Measurements from ENCODE around the gene MGRN1. TPM values are rescaled to one million over a fixed set of nuclear protein-coding genes. Genes with fewer than 3 reads are reported as not detected.

Gene MGRN1
- total RNA-seq, 6 experiments from 2014 or later = 65.8 to 81.6 (median 69.1) TPM

DNA sequence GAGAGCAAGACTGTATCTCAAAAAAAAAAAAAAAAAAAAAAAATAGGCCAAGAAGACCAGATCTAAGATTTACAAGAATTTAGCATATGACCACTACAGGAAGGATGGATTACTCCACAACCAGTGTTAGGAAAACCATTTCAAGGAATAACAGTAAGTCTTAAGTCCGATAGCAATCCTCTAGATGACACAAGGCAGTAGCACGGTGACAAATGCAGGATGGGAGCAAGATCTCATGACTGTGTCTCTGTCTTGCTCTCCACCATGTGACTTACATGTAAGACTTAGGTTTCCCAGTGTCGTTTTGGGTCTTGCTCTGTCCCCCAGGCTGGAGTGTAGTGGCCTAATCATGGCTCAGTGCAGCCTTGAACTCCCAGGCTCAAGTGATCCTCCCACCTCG, 40.7 kb upstream of the MGRN1 start:
- DNase-seq = no peak
- Mint-ChIP-seq H3K9me3 (peaks cover 11% of the 10 kb centered on the region), H3K4me3 (no peak overlapping the region), H3K4me1 (ENCODE audit: low read depth) (no peaks in the 10 kb centered on the region), H3K36me3 (ENCODE audit: low read depth) (peaks cover 4% of the 10 kb centered on the region; the same call in 1 of the 2 replicates), H3K27ac (no peak overlapping the region), H3K27me3 (ENCODE audit: insufficient read depth) (peaks cover 26% of the 10 kb centered on the region)
- TF ChIP-seq, protein P1, sequence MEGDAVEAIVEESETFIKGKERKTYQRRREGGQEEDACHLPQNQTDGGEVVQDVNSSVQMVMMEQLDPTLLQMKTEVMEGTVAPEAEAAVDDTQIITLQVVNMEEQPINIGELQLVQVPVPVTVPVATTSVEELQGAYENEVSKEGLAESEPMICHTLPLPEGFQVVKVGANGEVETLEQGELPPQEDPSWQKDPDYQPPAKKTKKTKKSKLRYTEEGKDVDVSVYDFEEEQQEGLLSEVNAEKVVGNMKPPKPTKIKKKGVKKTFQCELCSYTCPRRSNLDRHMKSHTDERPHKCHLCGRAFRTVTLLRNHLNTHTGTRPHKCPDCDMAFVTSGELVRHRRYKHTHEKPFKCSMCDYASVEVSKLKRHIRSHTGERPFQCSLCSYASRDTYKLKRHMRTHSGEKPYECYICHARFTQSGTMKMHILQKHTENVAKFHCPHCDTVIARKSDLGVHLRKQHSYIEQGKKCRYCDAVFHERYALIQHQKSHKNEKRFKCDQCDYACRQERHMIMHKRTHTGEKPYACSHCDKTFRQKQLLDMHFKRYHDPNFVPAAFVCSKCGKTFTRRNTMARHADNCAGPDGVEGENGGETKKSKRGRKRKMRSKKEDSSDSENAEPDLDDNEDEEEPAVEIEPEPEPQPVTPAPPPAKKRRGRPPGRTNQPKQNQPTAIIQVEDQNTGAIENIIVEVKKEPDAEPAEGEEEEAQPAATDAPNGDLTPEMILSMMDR (IDR thresholded peaks at IDR 0.05) = no peak

DNA sequence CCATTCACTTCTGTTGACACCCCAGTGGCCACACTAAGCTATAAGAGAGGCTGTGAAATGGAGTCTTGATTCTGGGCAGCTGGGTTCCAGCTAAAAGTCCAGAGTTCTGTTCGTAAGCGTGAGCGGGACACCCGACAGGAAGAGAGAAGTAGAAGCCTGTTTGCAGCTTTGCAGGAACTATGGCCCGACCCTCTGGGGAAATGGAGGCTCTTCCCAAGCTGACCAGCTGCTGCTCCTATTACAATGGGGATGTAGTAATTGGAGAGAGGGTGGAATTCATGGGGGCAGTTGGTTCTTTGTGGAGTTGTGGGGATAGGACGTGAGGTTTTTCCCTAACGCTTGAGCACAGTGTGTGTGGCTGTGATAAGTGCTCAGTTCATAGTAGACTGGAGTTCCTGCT, 38.3 kb upstream of the MGRN1 start:
- no peak for DNase-seq
- no peaks in the 10 kb centered on the region for H3K4me1 Mint-ChIP-seq (ENCODE audit: low read depth)
- no peak overlapping the region for H3K4me3 Mint-ChIP-seq
- no peak overlapping the region for H3K27ac Mint-ChIP-seq
- H3K36me3 Mint-ChIP-seq (ENCODE audit: low read depth) = peaks cover 5% of the 10 kb centered on the region; the same call in 1 of the 2 replicates
- H3K9me3 Mint-ChIP-seq = peaks cover 11% of the 10 kb centered on the region
- H3K27me3 Mint-ChIP-seq (ENCODE audit: insufficient read depth) = peaks cover 32% of the 10 kb centered on the region
- TF ChIP-seq, protein P1 (IDR thresholded peaks at IDR 0.05) = no peak

DNA sequence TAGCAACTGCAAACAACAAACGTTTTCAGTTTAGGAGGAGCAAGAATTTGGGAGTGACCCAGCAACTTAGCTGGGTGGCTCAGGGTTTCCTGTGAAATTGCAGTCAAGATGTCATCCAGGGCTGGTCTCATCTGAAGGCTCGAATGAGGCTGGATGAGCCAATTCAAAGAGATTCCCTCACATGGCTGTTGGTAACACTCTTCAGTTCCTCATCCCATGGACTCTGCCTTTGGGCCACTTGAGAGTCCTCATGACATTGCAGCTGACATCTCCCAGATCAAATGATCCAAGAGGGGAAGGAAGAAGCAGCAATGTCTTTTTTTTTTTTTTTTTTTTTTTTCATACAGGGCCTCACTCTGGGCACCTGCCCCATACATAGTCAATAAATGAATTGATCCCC, 36.2 kb upstream of the MGRN1 start:
- H3K4me1 Mint-ChIP-seq (ENCODE audit: low read depth) = no peaks in the 10 kb centered on the region
- H3K36me3 Mint-ChIP-seq (ENCODE audit: low read depth) = peaks cover 5% of the 10 kb centered on the region; the same call in 1 of the 2 replicates
- peaks cover 33% of the 10 kb centered on the region for H3K27me3 Mint-ChIP-seq (ENCODE audit: insufficient read depth)
- no peak overlapping the region for H3K4me3 Mint-ChIP-seq
- H3K9me3 Mint-ChIP-seq = peaks cover 11% of the 10 kb centered on the region
- TF ChIP-seq, protein P1 (IDR thresholded peaks at IDR 0.05) = no peak
- no peak for DNase-seq
- H3K27ac Mint-ChIP-seq = no peak overlapping the region

DNA sequence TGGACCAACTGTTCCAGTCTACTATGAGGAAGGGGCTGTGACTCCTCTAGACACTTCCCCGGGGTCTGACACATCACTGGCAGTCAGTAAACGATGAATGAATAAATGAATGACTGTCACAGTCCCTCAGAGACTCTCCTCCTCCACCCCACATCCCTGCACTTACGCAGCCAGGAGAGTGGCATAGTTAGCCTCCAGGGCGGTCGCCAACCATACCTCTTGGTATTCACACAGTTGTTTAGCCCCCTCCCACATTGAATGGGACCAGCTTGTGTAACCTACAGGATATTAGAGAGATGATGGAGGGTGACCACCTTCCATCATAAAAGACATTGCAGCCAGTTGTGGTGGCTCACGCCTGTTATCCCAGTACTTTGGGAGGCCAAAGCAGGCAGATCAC, 35.7 kb upstream of the MGRN1 start:
- no peak overlapping the region for H3K27ac Mint-ChIP-seq
- peaks cover 5% of the 10 kb centered on the region; the same call in 1 of the 2 replicates for H3K36me3 Mint-ChIP-seq (ENCODE audit: low read depth)
- DNase-seq = no peak
- no peaks in the 10 kb centered on the region for H3K4me1 Mint-ChIP-seq (ENCODE audit: low read depth)
- H3K27me3 Mint-ChIP-seq (ENCODE audit: insufficient read depth) = peaks cover 32% of the 10 kb centered on the region
- H3K9me3 Mint-ChIP-seq = peaks cover 11% of the 10 kb centered on the region
- H3K4me3 Mint-ChIP-seq = no peak overlapping the region
- TF ChIP-seq, protein P1 (IDR thresholded peaks at IDR 0.05) = no peak

DNA sequence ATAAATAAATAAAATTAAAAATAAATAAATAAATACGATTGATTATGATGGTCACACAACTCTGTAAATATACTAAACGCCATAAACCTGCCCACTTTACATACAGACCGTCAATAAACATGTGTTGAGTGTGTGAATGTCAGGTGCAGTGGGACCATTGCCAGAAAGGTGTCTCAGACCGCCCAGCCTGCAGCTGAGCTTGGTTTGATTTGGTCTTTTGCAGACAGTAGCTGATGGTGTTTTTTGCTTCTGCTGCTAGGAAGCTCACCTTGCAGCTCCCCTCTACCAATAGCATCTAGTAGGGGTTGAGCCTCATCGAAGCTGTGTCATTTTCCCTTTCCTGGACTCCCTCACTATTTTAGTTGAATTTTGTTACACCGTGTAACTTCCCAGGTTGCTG, 33.4 kb upstream of the MGRN1 start:
- Mint-ChIP-seq H3K27me3 (ENCODE audit: insufficient read depth) (peaks cover 39% of the 10 kb centered on the region), H3K9me3 (peaks cover 11% of the 10 kb centered on the region), H3K4me1 (ENCODE audit: low read depth) (no peaks in the 10 kb centered on the region), H3K36me3 (ENCODE audit: low read depth) (peaks cover 5% of the 10 kb centered on the region; the same call in 1 of the 2 replicates), H3K27ac (no peak overlapping the region), H3K4me3 (no peak overlapping the region)
- DNase-seq = no peak
- TF ChIP-seq, protein P1 (IDR thresholded peaks at IDR 0.05) = no peak
